Gastrocnemius medialis (tissue), 4 donors: ENCODE results near the gene VAT1. TPM values are rescaled to one million over a fixed set of nuclear protein-coding genes. Genes with fewer than 3 reads are reported as not detected.

ENCODE experiments used
- ATAC-seq, 2 donors: fragments of 150-250 bp; one replicate each; pipeline ENCODE4 v1.9.1; 2016
- DNase-seq, 2 donors: peaks; one replicate each; pipeline ENCODE4 v3.0.0-alpha.2; 2019
- H3K27ac ChIP-seq, 4 donors: fragments of 200-600 bp; sonication (generic); 1 replicate in 1 of 4; 2 replicates in 3 of 4; pipeline ENCODE4 v1.5.1; 2016 to 2018; ENCODE audit warnings: mild to moderate bottlenecking in 2 of 4, moderate library complexity in 1 of 4
- H3K27me3 ChIP-seq, 3 donors: fragments of 200-600 bp; sonication (generic) in 2 of 3; 1 replicate in 1 of 3; 2 replicates in 2 of 3; pipeline versions ENCODE4 v1.5.1 to v1.6.0; 2016 to 2019; ENCODE audit warnings: mild to moderate bottlenecking in 1 of 3, moderate library complexity in 1 of 3
- H3K36me3 ChIP-seq, 2 donors: fragments of 200-600 bp; sonication (generic) in 1 of 2; one replicate each; pipeline ENCODE4 v1.5.1; 2017 to 2018
- H3K4me1 ChIP-seq, 2 donors: fragments of 200-600 bp; sonication (generic) in 1 of 2; one replicate each; pipeline ENCODE4 v1.5.1; 2016 to 2017; ENCODE audit warnings: mild to moderate bottlenecking in 2 of 2
- H3K4me3 ChIP-seq, 4 donors: fragments of 200-600 bp; sonication (generic) in 3 of 4; 1 replicate in 1 of 4; 2 replicates in 3 of 4; pipeline ENCODE4 v1.5.1; 2016 to 2019; ENCODE audit warnings: mild to moderate bottlenecking in 2 of 4
- H3K9me3 ChIP-seq, 3 donors: fragments of 200-600 bp; sonication (generic) in 2 of 3; 1 replicate in 1 of 3; 2 replicates in 2 of 3; pipeline ENCODE4 v1.5.1; 2016 to 2019
- POLR2A ChIP-seq, 2 donors: fragments of 450-650 bp; IDR thresholded peaks; one replicate each; pipeline ENCODE4 v1.6.1; 2017; ENCODE audit warnings: antibody characterized with exemption in 2 of 2, mild to moderate bottlenecking in 2 of 2, moderate library complexity in 2 of 2
- in situ Hi-C, 4 donors: fragments of 200-750 bp; cut with MboI; loops; one replicate each; pipeline versions ENCODE4 v1.15.0 to v1.8.0; 2017; ENCODE audit warnings: low sequenced_read_pairs in 4 of 4
- intact Hi-C: fragments of 100-400 bp; cut with DNase I; formaldehyde crosslinking; loops from one replicate; pipeline ENCODE4 v1.15.1; 2023; ENCODE audit warnings: low total_unique reads
- total RNA-seq, 4 donors: library from RNA; depleted of rRNA; stranded (reverse); fragments of >200 nt; gene quantifications; one replicate each; pipeline versions ENCODE4 v1.1.0 to v1.2.3, GENCODE V29; 2016
- TF ChIP-seq, protein P1 (sequence below), 5 experiments: fragments of 450-650 bp in 3 of 5; fragments of 200-600 bp in 2 of 5; sonication (generic) in 2 of 5; IDR thresholded peaks in 4 of 5; conservative IDR thresholded peaks in 1 of 5; 1 replicate in 4 of 5; 2 replicates in 1 of 5; pipeline ENCODE4 v1.5.1; 2016 to 2019; ENCODE audit warnings: antibody characterized with exemption in 5 of 5, mild to moderate bottlenecking in 3 of 5, moderate library complexity in 3 of 5

VAT1 gene
- total RNA-seq, 4 donors from 2014 or later: 18.0 to 49.5 (median 35.8) TPM

GRCh38 chr17:43013296-43013695 lies 8.9 kb downstream of the VAT1 start:
- intact Hi-C loops (no loop called here), in situ Hi-C loops (loop anchor here in 1 of 4 donors (25.0 kb wide), 1 partner anchor 299 kb away; no protein-coding TSS in a partner anchor)
- H3K27ac ChIP-seq: peak overlapping the region; percentile 3 to 78 (median 46)
- peaks cover 0 to 9% of the 10 kb centered on the region in 2 donors for H3K36me3 ChIP-seq
- no peaks in the 10 kb centered on the region for H3K9me3 ChIP-seq
- no peak overlapping the region for H3K4me3 ChIP-seq
- no peak for DNase-seq
- TF ChIP-seq, protein P1, sequence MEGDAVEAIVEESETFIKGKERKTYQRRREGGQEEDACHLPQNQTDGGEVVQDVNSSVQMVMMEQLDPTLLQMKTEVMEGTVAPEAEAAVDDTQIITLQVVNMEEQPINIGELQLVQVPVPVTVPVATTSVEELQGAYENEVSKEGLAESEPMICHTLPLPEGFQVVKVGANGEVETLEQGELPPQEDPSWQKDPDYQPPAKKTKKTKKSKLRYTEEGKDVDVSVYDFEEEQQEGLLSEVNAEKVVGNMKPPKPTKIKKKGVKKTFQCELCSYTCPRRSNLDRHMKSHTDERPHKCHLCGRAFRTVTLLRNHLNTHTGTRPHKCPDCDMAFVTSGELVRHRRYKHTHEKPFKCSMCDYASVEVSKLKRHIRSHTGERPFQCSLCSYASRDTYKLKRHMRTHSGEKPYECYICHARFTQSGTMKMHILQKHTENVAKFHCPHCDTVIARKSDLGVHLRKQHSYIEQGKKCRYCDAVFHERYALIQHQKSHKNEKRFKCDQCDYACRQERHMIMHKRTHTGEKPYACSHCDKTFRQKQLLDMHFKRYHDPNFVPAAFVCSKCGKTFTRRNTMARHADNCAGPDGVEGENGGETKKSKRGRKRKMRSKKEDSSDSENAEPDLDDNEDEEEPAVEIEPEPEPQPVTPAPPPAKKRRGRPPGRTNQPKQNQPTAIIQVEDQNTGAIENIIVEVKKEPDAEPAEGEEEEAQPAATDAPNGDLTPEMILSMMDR (IDR thresholded peaks at IDR 0.05 in 4 of 5, conservative IDR thresholded peaks at IDR 0.05 in 1 of 5): no peak
- no peak for TF ChIP-seq POLR2A (IDR thresholded peaks at IDR 0.05)
- no peak for ATAC-seq
- H3K4me1 ChIP-seq: peaks cover 13 to 15% of the 10 kb centered on the region in 2 donors
- H3K27me3 ChIP-seq: no peaks in the 10 kb centered on the region

DNA sequence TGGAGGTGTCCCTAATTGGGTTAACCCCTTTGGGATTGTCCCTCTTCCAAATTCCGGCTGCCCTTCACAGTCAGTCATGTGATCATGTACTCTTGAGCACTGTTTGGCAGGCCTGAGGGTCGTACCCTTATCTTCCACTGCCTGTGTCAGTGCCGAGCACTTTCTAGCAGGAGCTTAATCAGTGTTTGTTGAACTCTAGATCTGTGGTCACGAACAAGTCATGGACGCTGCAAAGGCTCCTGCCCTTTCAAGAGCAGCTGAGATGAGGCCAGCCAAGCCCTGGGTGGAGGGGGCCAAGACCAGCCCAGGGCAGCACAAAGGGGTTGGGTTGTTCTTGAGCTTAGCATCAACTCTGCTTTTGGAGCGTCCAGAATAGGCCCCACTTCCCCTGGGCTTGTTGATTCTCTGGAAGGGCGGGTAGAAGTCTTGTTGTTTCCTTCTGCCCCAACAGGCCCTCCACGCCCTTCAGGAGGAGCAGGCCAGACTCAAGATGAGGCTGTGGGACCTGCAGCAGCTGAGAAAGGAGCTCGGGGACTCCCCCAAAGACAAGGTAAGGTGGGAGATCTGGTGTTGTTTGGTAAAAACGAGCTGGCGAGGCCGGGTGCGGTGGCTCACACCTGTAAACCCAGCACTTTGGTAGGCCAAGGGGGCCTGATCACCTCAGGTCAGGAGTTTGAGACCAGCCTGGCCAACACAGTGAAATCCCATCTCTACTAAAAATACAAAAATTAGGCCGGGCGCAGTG lies 10.3 kb downstream of the VAT1 start:
- Histone ChIP-seq H3K36me3 (peaks cover 0 to 9% of the 10 kb centered on the region in 2 donors), H3K27me3 (no peaks in the 10 kb centered on the region), H3K4me1 (peaks cover 17 to 21% of the 10 kb centered on the region in 2 donors), H3K9me3 (no peaks in the 10 kb centered on the region), H3K4me3 (no peak overlapping the region), H3K27ac (peak overlapping the region; percentile 21 to 78 (median 27))
- intact Hi-C loops: no loop called here
- ATAC-seq: no peak
- no peak for TF ChIP-seq POLR2A (IDR thresholded peaks at IDR 0.05)
- TF ChIP-seq, protein P1 (IDR thresholded peaks at IDR 0.05 in 4 of 5, conservative IDR thresholded peaks at IDR 0.05 in 1 of 5): no peak
- no peak for DNase-seq
- in situ Hi-C loops: loop anchor here in 1 of 4 donors (25.0 kb wide), 1 partner anchor 300 kb away; no protein-coding TSS in a partner anchor

- Histone ChIP-seq H3K4me3 (no peak overlapping the region), H3K36me3 (peaks cover 0 to 1% of the 10 kb centered on the region in 2 donors), H3K4me1 (peaks cover 7 to 18% of the 10 kb centered on the region in 2 donors), H3K27ac (peak overlapping the region; percentile 3 to 47 (median 23)), H3K27me3 (no peaks in the 10 kb centered on the region), H3K9me3 (no peaks in the 10 kb centered on the region)
- in situ Hi-C loops (loop anchor here in 1 of 4 donors (25.0 kb wide), 1 partner anchor 302 kb away; no protein-coding TSS in a partner anchor), intact Hi-C loops (no loop called here)
- TF ChIP-seq, protein P1 (IDR thresholded peaks at IDR 0.05 in 4 of 5, conservative IDR thresholded peaks at IDR 0.05 in 1 of 5): no peak
- peak in 1 of 2 donors; percentile 9 for TF ChIP-seq POLR2A (IDR thresholded peaks at IDR 0.05)
- DNase-seq: no peak
- ATAC-seq: no peak
Observed at GRCh38 chr17:43010667-43011308, 11.4 kb downstream of the VAT1 start.

- Histone ChIP-seq H3K27me3 (no peaks in the 10 kb centered on the region), H3K4me1 (peaks cover 2 to 18% of the 10 kb centered on the region in 2 donors), H3K27ac (peak within 1 kb of the TSS; percentile 78 to 84 (median 84)), H3K9me3 (no peaks in the 10 kb centered on the region), H3K36me3 (peaks cover 2 to 19% of the 10 kb centered on the region in 2 donors), H3K4me3 (peak within 1 kb of the TSS; percentile 63 to 75 (median 67))
- intact Hi-C loops: no loop called here
- ATAC-seq: peak; percentile 74 to 81
- DNase-seq: peak; percentile 66 to 77
- TF ChIP-seq, protein P1 (IDR thresholded peaks at IDR 0.05 in 4 of 5, conservative IDR thresholded peaks at IDR 0.05 in 1 of 5): peak in 2 of 5 experiments; percentile 48 to 49
- TF ChIP-seq POLR2A (IDR thresholded peaks at IDR 0.05): peak; percentile 16 to 32
- in situ Hi-C loops: loop anchor here in 1 of 4 donors (25.0 kb wide), 1 partner anchor 305 kb away; no protein-coding TSS in a partner anchor
Observed at GRCh38 chr17:43006639-43007551, 15.3 kb downstream of the VAT1 start, which contains the start of gene IFI35. Gene IFI35, plus strand, starts transcription at chr17:43006784. Its CDS starts 164 bp downstream, at chr17:43006948.
